Mesothelial cell of epicardium (in vitro differentiated cells): ENCODE measurements around the gene DYNLT1. TPM values are rescaled to one million over a fixed set of nuclear protein-coding genes. Genes with fewer than 3 reads are reported as not detected.
A peak's percentile ranks its signal among the peaks of the same experiment; 100 is the strongest.
"Not testable (repeated sequence)": the region's sequence is repeated elsewhere in the genome, so short reads cannot be mapped to it uniquely, and the experiment has no call there.

ENCODE experiments used
- DNase-seq, 2 experiments: peaks; one replicate each; pipeline ENCODE4 v3.0.0; 2021; ENCODE audit warnings: low spot score in 2 of 2; ENCODE audit not compliant: unreplicated experiment in 2 of 2
- H3K27ac Mint-ChIP-seq: 2 replicates; pipeline ENCODE4 v1.8.0; 2021; ENCODE audit warnings: mixed read lengths
- H3K27me3 Mint-ChIP-seq: 2 replicates; pipeline ENCODE4 v1.8.0; 2021; ENCODE audit warnings: low read depth, mixed read lengths
- H3K36me3 Mint-ChIP-seq: 2 replicates; pipeline ENCODE4 v1.8.0; 2021; ENCODE audit warnings: mixed read lengths
- H3K4me1 Mint-ChIP-seq: 2 replicates; pipeline ENCODE4 v1.8.0; 2021; ENCODE audit warnings: mixed read lengths
- H3K4me3 Mint-ChIP-seq: 2 replicates; pipeline ENCODE4 v1.8.0; 2021; ENCODE audit warnings: mild to moderate bottlenecking, moderate library complexity, mixed read lengths
- H3K9me3 Mint-ChIP-seq: 2 replicates; pipeline ENCODE4 v1.8.0; 2021; ENCODE audit warnings: mixed read lengths
- CTCF ChIP-seq: fragments of 200-600 bp; sonication (generic); IDR thresholded peaks from one replicate; pipeline ENCODE4 v1.5.0; 2021; ENCODE audit warnings: antibody characterized with exemption; ENCODE audit not compliant: unreplicated experiment
- total RNA-seq: library from RNA; stranded (reverse); gene quantifications from 3 replicates; pipeline ENCODE4 v1.2.1, GENCODE V29; 2021

Gene DYNLT1
- total RNA-seq, 1 donor from 2014 or later = 142 TPM

GRCh38 chr6:158635427-158636073, 9.0 kb downstream of the DYNLT1 start:
- H3K36me3 Mint-ChIP-seq = peaks cover 40% of the 10 kb centered on the region
- no peaks in the 10 kb centered on the region for H3K9me3 Mint-ChIP-seq
- no peak for DNase-seq
- H3K4me3 Mint-ChIP-seq = no peak overlapping the region
- no peak for TF ChIP-seq CTCF
- H3K27me3 Mint-ChIP-seq = no peaks in the 10 kb centered on the region
- peak overlapping the region; percentile 79 for H3K27ac Mint-ChIP-seq
- H3K4me1 Mint-ChIP-seq = peaks cover 40% of the 10 kb centered on the region

- H3K9me3 Mint-ChIP-seq = no peaks in the 10 kb centered on the region
- peaks cover 33% of the 10 kb centered on the region for H3K4me1 Mint-ChIP-seq
- H3K27ac Mint-ChIP-seq = peak overlapping the region; percentile 79
- DNase-seq = no peak
- H3K27me3 Mint-ChIP-seq = no peaks in the 10 kb centered on the region
- no peak overlapping the region for H3K4me3 Mint-ChIP-seq
- peaks cover 37% of the 10 kb centered on the region for H3K36me3 Mint-ChIP-seq
- no peak for TF ChIP-seq CTCF
These were observed 9.7 kb downstream of the DYNLT1 start for GRCh38 chr6:158634695-158635426.

- Mint-ChIP-seq H3K9me3 (no peaks in the 10 kb centered on the region), H3K36me3 (peaks cover 39% of the 10 kb centered on the region), H3K27ac (peak overlapping the region; percentile 56), H3K27me3 (no peaks in the 10 kb centered on the region), H3K4me3 (no peak overlapping the region), H3K4me1 (peaks cover 28% of the 10 kb centered on the region)
- no peak for TF ChIP-seq CTCF
- no peak for DNase-seq
These were observed 11.4 kb downstream of the DYNLT1 start for GRCh38 chr6:158633127-158633526.

GRCh38 chr6:158632538-158633119, 11.9 kb downstream of the DYNLT1 start:
- peaks cover 39% of the 10 kb centered on the region for H3K36me3 Mint-ChIP-seq
- peaks cover 33% of the 10 kb centered on the region for H3K4me1 Mint-ChIP-seq
- DNase-seq, H3K27me3 Mint-ChIP-seq, H3K4me3 Mint-ChIP-seq, H3K9me3 Mint-ChIP-seq: not testable (repeated sequence)
- H3K27ac Mint-ChIP-seq = peak overlapping the region; percentile 88

GRCh38 chr6:158631678-158632537, 12.6 kb downstream of the DYNLT1 start:
- peaks cover 37% of the 10 kb centered on the region for H3K4me1 Mint-ChIP-seq
- no peaks in the 10 kb centered on the region for H3K27me3 Mint-ChIP-seq
- H3K4me3 Mint-ChIP-seq = peak overlapping the region; percentile 15
- no peak for DNase-seq
- no peaks in the 10 kb centered on the region for H3K9me3 Mint-ChIP-seq
- TF ChIP-seq CTCF = no peak
- H3K27ac Mint-ChIP-seq = peak overlapping the region; percentile 88
- peaks cover 37% of the 10 kb centered on the region for H3K36me3 Mint-ChIP-seq
